SK-N-SH treated with all-trans-retinoic acid at 6 μM for 48 hours (cell line): Measurements from ENCODE around the gene GNAT3.

Source experiments
- CREB5 ChIP-seq: fragments of 250-450 bp; sonication (Bioruptor Pico); IDR thresholded peaks from 2 replicates; pipeline ENCODE4 v1.5.1; 2020; ENCODE audit warnings: low read depth, mild to moderate bottlenecking, moderate library complexity
- PATZ1 ChIP-seq: fragments of 250-450 bp; sonication (Bioruptor Pico); IDR thresholded peaks from 2 replicates; pipeline ENCODE4 v1.8.0; 2020; ENCODE audit warnings: mild to moderate bottlenecking, moderate library complexity, borderline replicate concordance

- TF ChIP-seq PATZ1 (CRISPR knock-in tag): no peak
- TF ChIP-seq CREB5 (CRISPR knock-in tag): no peak
Observed at GRCh38 chr7:80449836-80450235, 62.0 kb downstream of the GNAT3 start.
